Cerebellar nuclear complex (tissue), 1 donor: Measurements from ENCODE around the gene KDM6B.
"Not testable (repeated sequence)": the region's sequence is repeated elsewhere in the genome, so short reads cannot be mapped to it uniquely, and the experiment has no call there.

Source experiments
- DNase-seq, 2 experiments: peaks; one replicate each; lab custom pipeline; 2025; lab: John Stamatoyannopoulos, UW

Gene KDM6B

GRCh38 chr17:7852262-7852670, 18.2 kb downstream of the KDM6B start:
- no peak for DNase-seq

GRCh38 chr17:7852919-7853690, 19.1 kb downstream of the KDM6B start:
- DNase-seq = no peak

- no peak for DNase-seq
These were observed 19.6 kb downstream of the KDM6B start for GRCh38 chr17:7853691-7854038.

- DNase-seq = no peak
These were observed 20.2 kb downstream of the KDM6B start for GRCh38 chr17:7854078-7854777.

GRCh38 chr17:7854851-7855659, 21.0 kb downstream of the KDM6B start, which contains the start of gene TMEM88:
Gene TMEM88, plus strand, starts transcription at chr17:7855066. Its CDS starts 9 bp downstream, at chr17:7855075.
- no peak for DNase-seq

DNA sequence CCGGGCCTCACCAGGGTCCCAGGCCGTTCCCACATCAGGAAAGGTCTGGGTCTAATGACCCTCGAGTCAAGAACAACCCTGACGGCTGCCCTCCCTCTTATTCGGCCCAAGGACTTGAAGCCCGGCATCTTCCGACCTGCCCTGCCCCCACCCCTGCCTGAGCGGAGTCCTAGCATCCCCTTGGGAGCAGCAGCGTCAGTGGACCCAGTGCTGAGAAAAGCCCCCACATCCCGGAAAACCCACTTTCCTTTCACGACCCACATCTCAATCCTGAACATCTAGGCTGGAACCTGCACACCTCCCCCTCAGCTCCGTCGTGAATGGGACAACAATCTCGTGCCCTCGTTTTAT, 21.6 kb downstream of the KDM6B start:
- DNase-seq = no peak

DNA sequence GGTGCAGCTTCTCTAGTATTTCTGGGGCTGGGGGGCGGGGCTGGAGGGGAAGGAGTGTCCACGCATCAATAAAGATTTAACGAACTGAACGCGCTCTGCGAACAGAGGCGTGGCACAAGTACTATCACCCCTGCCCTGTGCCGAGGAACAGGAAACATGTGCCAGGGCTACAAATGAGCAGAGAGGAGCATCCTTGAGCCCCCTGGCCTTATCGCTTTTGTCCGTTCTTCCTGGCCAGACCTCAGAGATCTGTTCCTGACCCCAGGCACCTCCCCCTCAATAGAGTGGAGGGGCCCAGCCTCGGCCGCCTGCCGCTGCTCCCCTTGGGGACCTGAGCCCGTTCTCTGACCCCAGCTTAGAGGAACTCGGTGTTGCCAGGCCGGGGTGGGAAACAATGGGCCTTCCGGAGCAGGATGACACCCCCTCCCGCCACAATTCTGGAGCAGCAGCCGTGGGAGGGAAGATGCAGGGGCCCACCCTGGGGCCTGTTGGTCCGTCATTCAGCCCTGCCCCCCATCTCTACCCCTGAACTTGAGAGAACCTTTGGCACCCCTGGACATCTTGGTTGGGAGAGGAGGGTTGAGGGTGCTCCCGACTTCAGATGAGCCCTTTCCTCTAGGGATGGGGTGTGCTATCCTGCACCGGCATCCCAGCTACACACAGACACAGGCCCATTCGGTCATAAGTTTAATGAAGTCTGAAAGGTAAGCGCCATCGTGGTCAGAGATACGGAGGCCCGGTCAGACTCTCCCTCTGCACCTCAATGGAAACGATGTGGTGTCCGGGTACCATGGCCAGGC, 22.2 kb downstream of the KDM6B start:
- DNase-seq = no peak

- peak; percentile 76 to 90 for DNase-seq
These were observed 23.0 kb downstream of the KDM6B start, which contains the start of gene NAA38 for GRCh38 chr17:7856811-7857712. Gene NAA38, minus strand, starts transcription at chr17:7857559. Its CDS starts 96 bp downstream, at chr17:7857463.

GRCh38 chr17:7857713-7858521, 23.9 kb downstream of the KDM6B start, which contains the start of gene CYB5D1:
Gene CYB5D1, plus strand, starts transcription at chr17:7858003. Its CDS starts 132 bp downstream, at chr17:7858135.
- DNase-seq = peak; percentile 46 to 85

DNA sequence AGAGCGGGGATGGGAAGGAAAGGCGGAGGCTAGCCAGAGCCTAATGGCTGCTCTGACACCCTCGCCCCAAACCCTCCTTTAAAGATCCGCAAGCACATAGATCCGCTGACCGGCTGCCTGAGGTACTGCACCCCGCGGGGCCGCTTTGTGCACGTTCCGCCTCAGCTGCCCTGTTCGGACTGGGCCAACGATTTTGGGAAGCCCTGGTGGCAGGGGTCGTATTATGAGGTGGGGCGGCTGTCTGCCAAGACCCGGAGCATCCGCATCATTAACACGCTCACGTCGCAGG, 24.4 kb downstream of the KDM6B start:
- no peak for DNase-seq

DNA sequence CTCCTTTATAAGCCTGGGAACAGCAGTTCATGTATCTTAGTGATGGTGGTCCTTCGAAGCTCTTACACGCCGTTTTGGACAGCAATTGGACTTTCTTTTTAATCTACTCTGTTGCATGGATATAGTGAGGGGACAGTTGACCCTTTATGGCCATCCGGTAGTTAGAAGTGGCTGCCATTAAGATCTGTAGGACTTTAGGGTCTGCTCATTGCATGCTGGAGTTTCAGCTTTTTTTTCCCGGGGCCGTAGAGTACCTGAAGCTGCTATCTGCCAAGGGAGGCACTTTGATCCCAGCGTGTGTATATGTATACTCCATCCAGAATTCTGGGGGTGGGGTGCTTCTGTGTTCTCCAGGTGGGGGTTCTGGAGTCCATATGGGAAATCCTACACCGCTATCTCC, 25.0 kb downstream of the KDM6B start:
- no peak for DNase-seq

GRCh38 chr17:7862692-7863437, 28.8 kb downstream of the KDM6B start:
- peak in 1 of 2 experiments; percentile 22 for DNase-seq

- DNase-seq = not testable (repeated sequence)
These were observed 30.4 kb downstream of the KDM6B start for GRCh38 chr17:7864384-7864783.

GRCh38 chr17:7864995-7865650, 31.1 kb downstream of the KDM6B start:
- no peak for DNase-seq

GRCh38 chr17:7867881-7868329, 33.9 kb downstream of the KDM6B start:
- no peak for DNase-seq

GRCh38 chr17:7873051-7873450, 39.0 kb downstream of the KDM6B start:
- no peak for DNase-seq

- no peak for DNase-seq
These were observed 41.9 kb downstream of the KDM6B start for GRCh38 chr17:7875804-7876370.

- no peak for DNase-seq
These were observed 44.2 kb downstream of the KDM6B start for GRCh38 chr17:7878234-7878633.
